ENCODE results near the gene ARHGAP45.

ARHGAP45 gene

GRCh38 chr19:1082928-1083816 lies 16.2 kb downstream of the ARHGAP45 start:
- DNase-seq, result no peak
- in situ Hi-C loops (cut with MboI; ENCODE audit: low pct_unique_long_range_greater_than_20kb, low sequenced_read_pairs), result no loop called here

GRCh38 chr19:1084024-1084868 lies 17.3 kb downstream of the ARHGAP45 start:
- in situ Hi-C loops (cut with MboI; ENCODE audit: low pct_unique_long_range_greater_than_20kb, low sequenced_read_pairs), result no loop called here
- DNase-seq, result no peak

GRCh38 chr19:1085053-1085658 lies 18.2 kb downstream of the ARHGAP45 start:
- in situ Hi-C loops (cut with MboI; ENCODE audit: low pct_unique_long_range_greater_than_20kb, low sequenced_read_pairs), result no loop called here
- no peak for DNase-seq

GRCh38 chr19:1085676-1086442 lies 18.9 kb downstream of the ARHGAP45 start:
- in situ Hi-C loops (cut with MboI; ENCODE audit: low pct_unique_long_range_greater_than_20kb, low sequenced_read_pairs), result no loop called here
- DNase-seq, result no peak

- in situ Hi-C loops (cut with MboI; ENCODE audit: low pct_unique_long_range_greater_than_20kb, low sequenced_read_pairs), result no loop called here
- DNase-seq, result no peak
Measured at GRCh38 chr19:1086613-1087012, 19.6 kb downstream of the ARHGAP45 start.

GRCh38 chr19:1087813-1088415 lies 20.9 kb downstream of the ARHGAP45 start:
- in situ Hi-C loops (cut with MboI; ENCODE audit: low pct_unique_long_range_greater_than_20kb, low sequenced_read_pairs), result no loop called here
- DNase-seq, result peak; percentile 94

- DNase-seq, result no peak
- in situ Hi-C loops (cut with MboI; ENCODE audit: low pct_unique_long_range_greater_than_20kb, low sequenced_read_pairs), result no loop called here
Measured at GRCh38 chr19:1088416-1089010, 21.5 kb downstream of the ARHGAP45 start.

GRCh38 chr19:1089126-1089771 lies 22.3 kb downstream of the ARHGAP45 start:
- no peak for DNase-seq
- in situ Hi-C loops (cut with MboI; ENCODE audit: low pct_unique_long_range_greater_than_20kb, low sequenced_read_pairs), result no loop called here

GRCh38 chr19:1089891-1090290 lies 22.9 kb downstream of the ARHGAP45 start:
- DNase-seq, result no peak
- in situ Hi-C loops (cut with MboI; ENCODE audit: low pct_unique_long_range_greater_than_20kb, low sequenced_read_pairs), result no loop called here

GRCh38 chr19:1090731-1091543 lies 24.0 kb downstream of the ARHGAP45 start:
- DNase-seq, result no peak
- in situ Hi-C loops (cut with MboI; ENCODE audit: low pct_unique_long_range_greater_than_20kb, low sequenced_read_pairs), result no loop called here

- no peak for DNase-seq
- in situ Hi-C loops (cut with MboI; ENCODE audit: low pct_unique_long_range_greater_than_20kb, low sequenced_read_pairs), result no loop called here
Measured at GRCh38 chr19:1091544-1092175, 24.7 kb downstream of the ARHGAP45 start.

- in situ Hi-C loops (cut with MboI; ENCODE audit: low pct_unique_long_range_greater_than_20kb, low sequenced_read_pairs), result no loop called here
- no peak for DNase-seq
Measured at GRCh38 chr19:1093330-1093729, 26.4 kb downstream of the ARHGAP45 start.

- no peak for DNase-seq
- in situ Hi-C loops (cut with MboI; ENCODE audit: low pct_unique_long_range_greater_than_20kb, low sequenced_read_pairs), result no loop called here
Measured at GRCh38 chr19:1093811-1094553, 27.0 kb downstream of the ARHGAP45 start.

GRCh38 chr19:1094655-1094977 lies 27.6 kb downstream of the ARHGAP45 start:
- DNase-seq, result no peak
- in situ Hi-C loops (cut with MboI; ENCODE audit: low pct_unique_long_range_greater_than_20kb, low sequenced_read_pairs), result no loop called here

GRCh38 chr19:1094978-1095701 lies 28.2 kb downstream of the ARHGAP45 start, which contains the start of gene POLR2E:
TSS of gene POLR2E (minus strand) at chr19:1095375. CDS start at chr19:1095315, 60 bp downstream.
- in situ Hi-C loops (cut with MboI; ENCODE audit: low pct_unique_long_range_greater_than_20kb, low sequenced_read_pairs), result no loop called here
- peak; percentile 97 for DNase-seq
